ENCODE results near the gene DIMT1. TPM values are rescaled to one million over a fixed set of nuclear protein-coding genes. Genes with fewer than 3 reads are reported as not detected.

Gene DIMT1
- total RNA-seq, 1 donor from 2014 or later = 28.5 TPM

DNA sequence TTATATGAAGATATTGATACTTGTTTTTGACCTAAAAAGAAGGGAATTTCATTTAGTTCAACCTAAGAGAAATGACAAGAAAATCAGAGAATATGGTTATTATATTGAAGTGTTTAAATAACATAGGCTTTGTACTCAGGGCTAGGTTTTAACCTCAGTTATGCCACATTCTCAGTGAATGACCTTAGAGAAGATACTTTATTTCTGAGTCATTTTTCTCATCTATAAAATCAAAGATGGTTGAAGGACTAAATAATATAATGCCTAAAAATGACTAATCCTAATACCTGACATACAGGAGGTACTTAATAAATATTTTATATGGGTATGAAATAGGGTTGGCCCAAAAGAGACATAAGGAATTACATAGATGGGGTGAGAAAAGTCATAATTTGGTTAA, 32.3 kb downstream of the DIMT1 start:
- DNase-seq (ENCODE audit: low read depth) = no peak

- no peak for DNase-seq (ENCODE audit: low read depth)
Measured at GRCh38 chr5:62369039-62369438, 34.7 kb downstream of the DIMT1 start.

DNA sequence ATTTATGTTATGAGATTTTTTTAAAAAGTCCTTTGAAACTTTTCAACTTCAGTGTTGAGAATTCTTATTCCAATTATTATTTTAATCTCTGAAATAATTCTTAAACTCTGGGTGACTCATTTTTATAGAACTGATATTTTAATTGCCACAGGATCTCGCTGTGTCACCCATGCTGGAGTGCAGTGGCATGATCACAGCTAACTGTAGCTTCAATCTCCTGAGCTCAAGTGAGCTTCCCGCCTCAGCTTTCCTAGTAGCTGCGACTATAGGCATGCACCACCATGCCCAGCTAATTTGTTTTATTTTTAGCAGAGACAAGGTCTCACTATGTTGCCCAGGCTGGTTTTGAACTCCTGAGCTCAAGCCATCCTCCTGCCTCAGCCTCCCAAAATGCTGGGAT, 41.0 kb downstream of the DIMT1 start:
- DNase-seq (ENCODE audit: low read depth) = no peak

DNA sequence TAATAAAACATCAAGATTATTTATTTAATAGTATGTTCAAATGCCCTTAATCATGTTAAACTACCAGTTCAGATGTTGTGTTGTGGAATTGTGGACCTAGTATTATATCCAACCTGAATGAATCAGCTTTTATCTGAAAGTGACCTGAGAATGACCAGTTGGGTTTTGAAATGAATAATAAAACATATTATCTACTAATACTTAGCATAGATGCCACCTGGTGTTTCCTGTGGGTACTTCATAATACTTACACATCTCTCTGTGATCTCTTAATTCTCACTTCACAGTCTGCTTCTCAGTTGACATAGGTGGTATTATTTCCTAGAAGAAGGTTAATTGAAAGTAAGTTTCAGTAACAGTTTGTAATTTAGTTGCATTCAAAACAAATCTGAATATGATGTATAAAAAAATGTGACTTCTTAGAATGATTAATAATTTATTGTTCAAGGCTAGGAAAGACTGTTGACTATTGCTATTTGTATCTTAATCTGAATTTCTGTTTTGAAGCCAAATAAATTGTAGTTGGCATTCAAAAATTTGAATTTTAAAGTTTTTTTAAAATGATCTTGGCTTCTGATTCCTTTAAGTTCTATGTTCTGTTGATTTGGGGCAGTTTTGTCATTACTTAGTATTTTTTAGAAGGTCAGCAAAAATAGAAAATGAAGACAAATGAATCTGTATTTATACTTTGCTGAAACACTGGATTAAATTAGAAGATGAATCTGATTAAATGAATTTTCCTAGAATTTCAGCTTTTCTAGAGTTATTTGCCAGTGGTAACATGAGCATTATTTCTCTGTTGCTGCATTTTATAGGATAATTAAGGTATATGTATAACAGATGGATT, 49.5 kb downstream of the DIMT1 start:
- peak; percentile 69 for DNase-seq (ENCODE audit: low read depth)

DNA sequence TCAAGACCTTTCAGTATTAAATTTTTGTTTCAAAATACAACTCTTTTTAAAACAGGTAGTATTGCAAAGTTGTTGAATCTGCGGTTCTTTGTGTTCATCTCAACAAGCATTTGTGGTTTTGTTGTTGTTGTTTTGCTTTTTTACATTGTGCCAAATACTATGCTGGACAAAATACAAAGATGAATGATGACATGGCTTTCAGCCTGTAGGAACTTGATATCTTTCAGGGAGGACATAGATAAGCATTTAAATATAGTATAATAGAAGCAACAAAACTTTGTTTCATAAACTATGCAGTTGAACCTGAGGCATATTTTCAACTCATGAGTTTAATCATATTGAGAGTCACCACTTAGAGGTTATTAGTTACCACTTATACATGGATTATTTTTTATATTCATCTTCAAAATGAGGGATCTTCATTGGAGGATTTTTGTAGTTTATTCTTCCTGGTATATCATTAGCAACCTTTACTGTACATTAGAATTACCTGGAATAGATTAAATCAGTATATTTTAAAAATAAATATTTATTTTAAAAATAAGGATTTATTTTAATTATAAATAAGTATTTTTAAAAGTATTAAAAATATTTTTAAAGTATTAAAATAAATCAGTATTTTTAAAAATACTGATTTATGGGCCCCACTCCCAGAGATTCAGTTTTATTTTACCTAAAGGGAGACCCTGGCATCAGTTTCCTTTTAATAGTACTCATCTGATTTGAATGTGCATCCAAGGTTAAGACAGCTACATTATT, 54.8 kb downstream of the DIMT1 start:
- no peak for DNase-seq (ENCODE audit: low read depth)

DNA sequence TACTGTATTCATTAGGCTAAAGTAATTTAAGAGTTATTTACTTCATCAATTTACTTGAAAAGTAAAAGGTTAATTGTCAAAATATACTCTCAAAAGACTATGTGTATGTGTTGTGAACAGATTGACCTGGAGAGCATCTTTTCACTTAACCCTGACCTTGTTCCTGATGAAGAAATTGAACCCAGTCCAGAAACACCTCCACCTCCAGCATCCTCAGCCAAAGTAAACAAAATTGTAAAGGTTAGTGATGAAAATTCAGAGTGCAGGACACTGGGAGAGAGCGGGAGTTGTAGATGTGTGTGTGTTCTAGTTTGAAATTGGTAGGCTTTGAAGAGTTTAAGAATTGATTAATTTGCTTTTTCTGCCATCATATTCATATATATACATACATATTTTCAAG, 55.8 kb downstream of the DIMT1 start:
- DNase-seq (ENCODE audit: low read depth) = no peak

GRCh38 chr5:62346748-62347147, 57.0 kb downstream of the DIMT1 start:
- DNase-seq (ENCODE audit: low read depth) = no peak

GRCh38 chr5:62343428-62343827, 60.3 kb downstream of the DIMT1 start:
- DNase-seq (ENCODE audit: low read depth) = no peak

- no peak for DNase-seq (ENCODE audit: low read depth)
Measured at GRCh38 chr5:62342476-62342837, 61.2 kb downstream of the DIMT1 start.

DNA sequence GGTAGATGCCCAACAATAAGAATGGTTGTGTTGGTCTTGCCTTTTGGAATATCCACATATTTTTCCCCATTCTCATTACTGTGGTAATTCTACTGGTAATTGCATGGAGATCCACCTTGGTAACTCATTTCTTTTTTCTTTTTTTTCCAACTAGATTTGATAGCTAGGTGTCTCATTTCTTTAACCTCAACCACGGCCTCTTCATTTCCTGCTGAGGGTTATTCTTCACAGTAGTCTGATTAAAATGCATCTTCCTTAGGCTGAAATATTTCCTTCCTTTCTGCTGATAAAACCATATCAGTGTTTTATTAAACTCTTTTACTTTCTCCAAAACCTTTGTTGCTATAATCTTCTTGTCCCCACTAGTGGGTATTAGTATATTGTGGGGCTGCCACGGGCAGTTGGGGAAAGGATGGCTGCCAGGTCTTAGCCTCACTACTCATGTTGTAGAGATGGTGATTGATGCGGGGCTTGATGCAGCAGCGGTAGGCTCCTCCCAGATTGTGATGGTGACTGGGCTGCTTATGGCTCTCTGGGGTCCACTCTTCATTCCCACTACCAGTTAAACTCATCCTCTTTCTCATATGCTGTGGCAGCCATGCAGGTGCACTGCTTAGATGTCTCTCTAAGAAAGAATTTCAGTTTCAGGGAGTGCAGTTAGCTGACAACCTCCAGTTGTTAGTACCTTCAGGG, 61.8 kb downstream of the DIMT1 start:
- DNase-seq (ENCODE audit: low read depth) = no peak

GRCh38 chr5:62340979-62341378, 62.7 kb downstream of the DIMT1 start:
- DNase-seq (ENCODE audit: low read depth) = no peak

GRCh38 chr5:62340392-62340791, 63.3 kb downstream of the DIMT1 start:
- DNase-seq (ENCODE audit: low read depth) = no peak

Other genes with a start within 250 kb of the DIMT1 start
- gene KIF2A, start 97.7 kb downstream of the DIMT1 start, total RNA-seq = 46.5 and 57.2 TPM in 2 replicates
- 15.1 and 21.7 TPM in 2 replicates for gene IPO11, start 8.9 kb upstream of the DIMT1 start, total RNA-seq
- 0.19 TPM in 1 of 2 replicates, not detected in the other for gene LRRC70, start 174.9 kb upstream of the DIMT1 start, total RNA-seq